PC-9 (cell line): ENCODE results near the gene F5. TPM values are rescaled to one million over a fixed set of nuclear protein-coding genes. Genes with fewer than 3 reads are reported as not detected.
A peak's percentile ranks its signal among the peaks of the same experiment; 100 is the strongest.

Experiments used
- BruUV-seq: library from RNA; stranded (reverse); fragments of 400-500 nt; replicated peaks from 2 replicates; lab custom pipeline; 2021; lab: Mats Ljungman, UMichigan
- CTCF ChIA-PET: fragments of 300-600 bp; sonication (Branson Sonifier 250); formaldehyde crosslinking; loops from one replicate; lab custom pipeline; 2022; ENCODE audit warnings: antibody characterized with exemption; lab: Charles Lee
- POLR2A ChIA-PET: fragments of 300-600 bp; sonication (Branson Sonifier 250); formaldehyde crosslinking; loops from one replicate; lab custom pipeline; 2022; ENCODE audit warnings: antibody characterized with exemption; ENCODE audit not compliant: unreplicated experiment; lab: Charles Lee
- DNase-seq, 2 experiments: peaks; one replicate each; pipeline versions ENCODE4 v3.0.0 to v3.0.0-alpha.2; 2015 to 2022; ENCODE audit warnings: mixed read lengths in 1 of 2
- H2AFZ ChIP-seq: fragments of 200-600 bp; sonication (generic); 2 replicates; pipeline ENCODE4 v1.8.1; 2017; ENCODE audit warnings: antibody characterized with exemption
- H3F3A ChIP-seq: fragments of 200-600 bp; sonication (generic); 2 replicates; pipeline ENCODE4 v1.8.1; 2017; ENCODE audit warnings: antibody characterized with exemption, mild to moderate bottlenecking, low read depth; ENCODE audit not compliant: insufficient read depth
- H3K27ac ChIP-seq: fragments of 200-600 bp; sonication (generic); 2 replicates; pipeline ENCODE4 v1.6.1; 2016; ENCODE audit warnings: mixed run types
- H3K27me3 ChIP-seq: fragments of 200-600 bp; sonication (generic); 2 replicates; pipeline ENCODE4 v1.6.1; 2016; ENCODE audit warnings: low read depth, mixed run types; ENCODE audit not compliant: insufficient read depth
- H3K36me3 ChIP-seq: fragments of 200-600 bp; sonication (generic); 2 replicates; pipeline ENCODE4 v1.6.1; 2016; ENCODE audit warnings: low read depth, mixed run types
- H3K4me1 ChIP-seq: fragments of 200-600 bp; sonication (generic); replicated peaks from 2 replicates; pipeline ENCODE4 v1.6.1; 2016; ENCODE audit warnings: mixed run types; ENCODE audit not compliant: insufficient read depth
- H3K4me2 ChIP-seq: fragments of 200-600 bp; sonication (generic); 2 replicates; pipeline ENCODE4 v1.6.1; 2017; ENCODE audit warnings: mixed run types
- H3K4me3 ChIP-seq: fragments of 200-600 bp; sonication (generic); 2 replicates; pipeline ENCODE4 v1.6.1; 2016; ENCODE audit warnings: mixed run types
- H3K79me2 ChIP-seq: fragments of 200-600 bp; sonication (generic); 2 replicates; pipeline ENCODE4 v1.6.1; 2017; ENCODE audit warnings: low read depth, mixed run types
- H3K9me2 ChIP-seq: fragments of 200-600 bp; sonication (generic); 2 replicates; pipeline ENCODE4 v1.8.1; 2017; ENCODE audit warnings: mild to moderate bottlenecking; ENCODE audit not compliant: insufficient read depth
- H3K9me3 ChIP-seq: fragments of 200-600 bp; sonication (generic); 2 replicates; pipeline ENCODE4 v1.8.1; 2016; ENCODE audit warnings: low read depth; ENCODE audit not compliant: insufficient read depth
- H4K20me1 ChIP-seq: fragments of 200-600 bp; sonication (generic); 2 replicates; pipeline ENCODE4 v1.8.1; 2017; ENCODE audit not compliant: insufficient read depth
- CTCF ChIP-seq: fragments of 200-600 bp; sonication (generic); conservative IDR thresholded peaks from 2 replicates; pipeline ENCODE4 v1.6.1; 2017; ENCODE audit warnings: mixed run types, antibody characterized with exemption, mild to moderate bottlenecking, moderate library complexity
- EZH2 ChIP-seq: fragments of 200-600 bp; sonication (generic); IDR thresholded peaks from 2 replicates; pipeline ENCODE4 v1.8.0; 2017; ENCODE audit warnings: antibody characterized with exemption, low read depth
- intact Hi-C: fragments of 100-400 bp; cut with micrococcal nuclease; formaldehyde crosslinking; loops from one replicate; pipeline ENCODE4 v1.10.0; 2022; ENCODE audit not compliant: unreplicated experiment
- total RNA-seq: library from RNA; stranded (reverse); gene quantifications from 2 replicates; pipeline ENCODE4 v1.2.3, GENCODE V29; 2021

The F5 gene
- total RNA-seq, 1 experiment from 2014 or later: not detected

GRCh38 chr1:169517558-169518186 is 68.6 kb downstream of the F5 start:
- CTCF ChIA-PET: no interaction called here
- Histone ChIP-seq H2AFZ (no peak overlapping the region), H3F3A (0 out of 2 replicates have a peak, but pooled peaks cover 4% of the 10 kb centered on the region), H3K4me3 (no peak overlapping the region), H3K36me3 (no peaks in the 10 kb centered on the region), H3K4me2 (no peak overlapping the region), H3K79me2 (no peaks in the 10 kb centered on the region), H3K4me1 (peaks cover 20% of the 10 kb centered on the region), H3K27ac (no peak overlapping the region), H3K9me3 (0 out of 2 replicates have a peak, but pooled peaks cover 4% of the 10 kb centered on the region), H3K9me2 (no peaks in the 10 kb centered on the region), H4K20me1 (no peaks in the 10 kb centered on the region), H3K27me3 (no peaks in the 10 kb centered on the region)
- no peak for TF ChIP-seq EZH2
- BruUV-seq: no TSS peak
- intact Hi-C loops: no loop called here
- DNase-seq: peak in 1 of 2 experiments; percentile 53
- POLR2A ChIA-PET: no interaction called here

GRCh38 chr1:169515641-169516040 is 70.6 kb downstream of the F5 start:
- no TSS peak for BruUV-seq
- TF ChIP-seq CTCF (no peak), EZH2 (no peak)
- Histone ChIP-seq H3K36me3 (no peaks in the 10 kb centered on the region), H3K27me3 (no peaks in the 10 kb centered on the region), H2AFZ (no peak overlapping the region), H3K79me2 (no peaks in the 10 kb centered on the region), H3K4me3 (no peak overlapping the region), H3K27ac (no peak overlapping the region), H4K20me1 (no peaks in the 10 kb centered on the region), H3K9me3 (0 out of 2 replicates have a peak, but pooled peaks cover 4% of the 10 kb centered on the region), H3K4me1 (peaks cover 38% of the 10 kb centered on the region), H3K9me2 (no peaks in the 10 kb centered on the region), H3F3A (peaks cover 21% of the 10 kb centered on the region), H3K4me2 (no peak overlapping the region)
- ChIA-PET POLR2A (no interaction called here), CTCF (no interaction called here)
- intact Hi-C loops: no loop called here
- peak in 1 of 2 experiments; percentile 43 for DNase-seq

- ChIA-PET CTCF (no interaction called here), POLR2A (no interaction called here)
- BruUV-seq: no TSS peak
- Histone ChIP-seq H3K4me2 (no peak overlapping the region), H3K9me2 (no peaks in the 10 kb centered on the region), H4K20me1 (no peaks in the 10 kb centered on the region), H2AFZ (no peak overlapping the region), H3K36me3 (no peaks in the 10 kb centered on the region), H3K4me3 (no peak overlapping the region), H3K27me3 (no peaks in the 10 kb centered on the region), H3F3A (peaks cover 22% of the 10 kb centered on the region), H3K79me2 (no peaks in the 10 kb centered on the region), H3K27ac (no peak overlapping the region), H3K9me3 (0 out of 2 replicates have a peak, but pooled peaks cover 4% of the 10 kb centered on the region), H3K4me1 (peaks cover 42% of the 10 kb centered on the region)
- DNase-seq: no peak
- intact Hi-C loops: no loop called here
- no peak for TF ChIP-seq EZH2
- no peak for TF ChIP-seq CTCF
These were observed 71.6 kb downstream of the F5 start for GRCh38 chr1:169514566-169515270.
